Mesendoderm (in vitro differentiated cells): ENCODE data around the gene CAMTA2. TPM values are rescaled to one million over a fixed set of nuclear protein-coding genes. Genes with fewer than 3 reads are reported as not detected.

Source experiments
- DNase-seq: peaks from one replicate; pipeline ENCODE4 v3.0.0; 2013
- H2AK5ac ChIP-seq: 2 replicates; pipeline ENCODE4 v1.6.1; 2013; ENCODE audit warnings: low read length, inconsistent platforms
- H2BK120ac ChIP-seq: 2 replicates; pipeline ENCODE4 v1.6.1; 2013; ENCODE audit warnings: low read depth, mild to moderate bottlenecking, low read length, moderate library complexity, mixed read lengths
- H2BK15ac ChIP-seq: replicated peaks from 2 replicates; pipeline ENCODE4 v1.6.1; 2013; ENCODE audit warnings: low read depth, mild to moderate bottlenecking, moderate library complexity
- H2BK5ac ChIP-seq: 2 replicates; pipeline ENCODE4 v1.6.1; 2013; ENCODE audit warnings: low read length, inconsistent platforms
- H3K18ac ChIP-seq: 2 replicates; pipeline ENCODE4 v1.6.1; 2013; ENCODE audit warnings: mild to moderate bottlenecking, low read length, mixed read lengths
- H3K23ac ChIP-seq: one replicate; pipeline ENCODE4 v1.6.1; 2013; ENCODE audit warnings: low read length
- H3K27ac ChIP-seq: 2 replicates; pipeline ENCODE4 v1.5.1; 2013; ENCODE audit warnings: low read depth, mild to moderate bottlenecking, inconsistent platforms, low read length, moderate library complexity
- H3K27me3 ChIP-seq: 2 replicates; pipeline ENCODE4 v1.6.1; 2013; ENCODE audit warnings: low read length, control low read depth, mild to moderate bottlenecking, inconsistent platforms; ENCODE audit not compliant: insufficient read depth, poor library complexity
- H3K36me3 ChIP-seq: 2 replicates; pipeline ENCODE4 v1.6.1; 2013; ENCODE audit warnings: low read length, inconsistent platforms; ENCODE audit not compliant: control insufficient read depth, insufficient read depth
- H3K4ac ChIP-seq: one replicate; pipeline ENCODE4 v1.6.1; 2013; ENCODE audit warnings: low read depth, mild to moderate bottlenecking, low read length, moderate library complexity
- H3K4me1 ChIP-seq: 2 replicates; pipeline ENCODE4 v1.6.1; 2013; ENCODE audit warnings: low read depth, low read length, inconsistent platforms; ENCODE audit not compliant: control insufficient read depth
- H3K4me2 ChIP-seq: 2 replicates; pipeline ENCODE4 v1.6.1; 2013; ENCODE audit warnings: low read length
- H3K4me3 ChIP-seq: 2 replicates; pipeline ENCODE4 v1.5.1; 2013; ENCODE audit warnings: mild to moderate bottlenecking, low read length
- H3K56ac ChIP-seq: one replicate; pipeline ENCODE4 v1.6.1; 2013; ENCODE audit warnings: low read length
- H3K79me1 ChIP-seq: 2 replicates; pipeline ENCODE4 v1.6.1; 2013; ENCODE audit warnings: low read length, inconsistent platforms
- H3K79me2 ChIP-seq: 2 replicates; pipeline ENCODE4 v1.6.1; 2013; ENCODE audit warnings: mild to moderate bottlenecking, low read length; ENCODE audit not compliant: control insufficient read depth, insufficient read depth
- H3K9ac ChIP-seq: 2 replicates; pipeline ENCODE4 v1.6.1; 2013; ENCODE audit warnings: low read length, inconsistent platforms
- H4K5ac ChIP-seq: one replicate; pipeline ENCODE4 v1.6.1; 2013; ENCODE audit warnings: low read length
- H4K8ac ChIP-seq: one replicate; pipeline ENCODE4 v1.6.1; 2013; ENCODE audit warnings: low read depth, mild to moderate bottlenecking, control low read depth, low read length, moderate library complexity
- WGBS: extraction: QIAGEN DNeasy Blood & Tissue Kit; methylation state at CpG from one replicate; pipeline ENCODE4 v1.1.7; 2013; ENCODE audit warnings: low lambda C conversion rate, missing lambda C conversion rate; ENCODE audit not compliant: insufficient coverage; ENCODE audit errors: extremely low coverage; 5-methylcytosine and 5-hydroxymethylcytosine counted together
- small RNA-seq: library from polyadenylated mRNA; stranded (forward); fragments of <200 nt; extraction: miRNeasy Mini kit (QIAGEN cat#:217004); gene quantifications from one replicate; pipeline ENCODE3, GENCODE V24; 2013; ENCODE audit not compliant: insufficient read depth

CAMTA2 gene

DNA sequence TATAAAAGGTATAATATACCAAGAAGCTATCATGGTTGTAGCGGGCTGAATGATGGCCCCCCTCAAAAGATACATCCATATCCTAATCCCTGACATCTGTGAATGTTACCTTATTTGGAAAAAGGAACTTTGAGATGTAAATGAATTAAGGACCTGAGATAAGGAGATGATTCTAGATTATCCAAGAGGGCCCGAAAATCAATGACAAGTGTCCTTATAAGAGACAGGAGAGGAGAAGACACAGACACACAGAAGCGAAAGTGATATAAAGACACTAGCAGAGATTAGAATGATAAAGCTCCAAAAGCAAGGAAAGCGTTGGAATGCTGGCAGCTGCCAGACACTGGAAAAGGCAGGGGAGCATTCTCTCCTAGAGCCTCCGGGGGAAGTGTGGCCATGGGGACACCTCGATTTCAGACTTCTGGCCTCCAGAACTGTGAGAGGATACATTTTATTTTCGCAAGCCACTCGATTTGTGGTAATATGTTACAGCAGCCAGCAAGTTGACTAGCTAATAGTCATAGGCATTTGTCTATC lies 67.9 kb downstream of the CAMTA2 start:
- no peak overlapping the region for H3K56ac ChIP-seq
- H3K23ac ChIP-seq = no peak overlapping the region
- H2BK120ac ChIP-seq = no peak overlapping the region
- no peak overlapping the region for H3K4ac ChIP-seq
- H3K4me1 ChIP-seq = no peaks in the 10 kb centered on the region
- H3K18ac ChIP-seq = no peak overlapping the region
- H3K27ac ChIP-seq = no peak overlapping the region
- no peak overlapping the region for H2BK15ac ChIP-seq
- no peaks in the 10 kb centered on the region for H3K79me2 ChIP-seq
- WGBS = no CpG with 5 or more reads among the region's 8 CpGs
- no peak overlapping the region for H2AK5ac ChIP-seq
- H4K8ac ChIP-seq = no peak overlapping the region
- no peak overlapping the region for H4K5ac ChIP-seq
- no peak overlapping the region for H3K9ac ChIP-seq
- no peak overlapping the region for H2BK5ac ChIP-seq
- no peaks in the 10 kb centered on the region for H3K36me3 ChIP-seq
- no peak overlapping the region for H3K4me3 ChIP-seq
- H3K27me3 ChIP-seq = no peaks in the 10 kb centered on the region
- peak; percentile 58 for DNase-seq
- H3K4me2 ChIP-seq = no peak overlapping the region
- H3K79me1 ChIP-seq = no peaks in the 10 kb centered on the region

Small RNAs within 50 kb of the gene (small RNA-seq; reads per million reads assigned to genes)
- gene MIR6864 = not detected
- gene MIR6865 = not detected
